Sigmoid colon (tissue), 3 donors: ENCODE measurements around the gene PBX3.

Experiments used
- POLR2A ChIP-seq, 2 donors: fragments of 450-650 bp; IDR thresholded peaks; one replicate each; pipeline ENCODE4 v1.6.1; 2016; ENCODE audit warnings: antibody characterized with exemption in 2 of 2, mild to moderate bottlenecking in 2 of 2, moderate library complexity in 2 of 2
- TF ChIP-seq, protein P1 (sequence below), 4 experiments: fragments of 450-650 bp in 3 of 4; fragments of 200-600 bp in 1 of 4; IDR thresholded peaks; one replicate each; pipeline ENCODE4 v1.5.1; 2016 to 2019; ENCODE audit warnings: antibody characterized with exemption in 4 of 4, mild to moderate bottlenecking in 3 of 4, moderate library complexity in 2 of 4

- TF ChIP-seq, protein P1, sequence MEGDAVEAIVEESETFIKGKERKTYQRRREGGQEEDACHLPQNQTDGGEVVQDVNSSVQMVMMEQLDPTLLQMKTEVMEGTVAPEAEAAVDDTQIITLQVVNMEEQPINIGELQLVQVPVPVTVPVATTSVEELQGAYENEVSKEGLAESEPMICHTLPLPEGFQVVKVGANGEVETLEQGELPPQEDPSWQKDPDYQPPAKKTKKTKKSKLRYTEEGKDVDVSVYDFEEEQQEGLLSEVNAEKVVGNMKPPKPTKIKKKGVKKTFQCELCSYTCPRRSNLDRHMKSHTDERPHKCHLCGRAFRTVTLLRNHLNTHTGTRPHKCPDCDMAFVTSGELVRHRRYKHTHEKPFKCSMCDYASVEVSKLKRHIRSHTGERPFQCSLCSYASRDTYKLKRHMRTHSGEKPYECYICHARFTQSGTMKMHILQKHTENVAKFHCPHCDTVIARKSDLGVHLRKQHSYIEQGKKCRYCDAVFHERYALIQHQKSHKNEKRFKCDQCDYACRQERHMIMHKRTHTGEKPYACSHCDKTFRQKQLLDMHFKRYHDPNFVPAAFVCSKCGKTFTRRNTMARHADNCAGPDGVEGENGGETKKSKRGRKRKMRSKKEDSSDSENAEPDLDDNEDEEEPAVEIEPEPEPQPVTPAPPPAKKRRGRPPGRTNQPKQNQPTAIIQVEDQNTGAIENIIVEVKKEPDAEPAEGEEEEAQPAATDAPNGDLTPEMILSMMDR (IDR thresholded peaks at IDR 0.05) = no peak
- no peak for TF ChIP-seq POLR2A (IDR thresholded peaks at IDR 0.05)
Measured at GRCh38 chr9:125906893-125907292, 159.7 kb downstream of the PBX3 start.
